Activated effector memory CD4-positive, alpha-beta T cell treated with anti-CD3 and anti-CD28 coated beads, Interleukin-2, amount 50 U/mL, for 16 hours (primary cell): ENCODE measurements around the gene RIPOR3.
A peak's percentile ranks its signal among the peaks of the same experiment; 100 is the strongest.

ENCODE experiments used
- DNase-seq: peaks from one replicate; pipeline ENCODE4 v3.0.0-alpha.2; 2020

RIPOR3 gene

GRCh38 chr20:50690650-50691572 lies at the start of gene RIPOR3:
TSS of gene RIPOR3 (minus strand) at chr20:50691542. CDS start at chr20:50691128, 414 bp downstream.
- no peak for DNase-seq

DNA sequence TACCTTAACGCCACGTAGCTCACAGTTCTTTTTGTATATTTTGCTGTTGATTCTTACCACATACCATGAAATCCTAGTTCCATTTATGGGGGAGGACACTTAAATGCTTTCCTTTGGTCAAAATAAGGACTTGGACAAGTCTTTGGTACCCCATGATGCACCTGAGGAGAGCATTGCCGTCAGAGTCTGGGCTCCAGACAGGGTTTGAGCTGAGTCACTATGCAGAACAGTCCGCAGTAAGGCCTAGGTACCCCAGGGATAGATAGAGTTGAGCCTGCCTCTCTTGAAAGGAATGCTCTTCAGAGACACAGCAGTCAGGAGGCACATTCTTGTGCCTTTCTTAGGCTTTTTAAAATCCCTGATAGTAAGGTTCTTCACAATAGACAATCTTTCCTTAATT lies 46.0 kb upstream of the RIPOR3 start:
- DNase-seq, result no peak

GRCh38 chr20:50735813-50736212 lies 44.5 kb upstream of the RIPOR3 start:
- DNase-seq, result no peak

- DNase-seq, result no peak
Measured at GRCh38 chr20:50734730-50735679, 43.7 kb upstream of the RIPOR3 start.

DNA sequence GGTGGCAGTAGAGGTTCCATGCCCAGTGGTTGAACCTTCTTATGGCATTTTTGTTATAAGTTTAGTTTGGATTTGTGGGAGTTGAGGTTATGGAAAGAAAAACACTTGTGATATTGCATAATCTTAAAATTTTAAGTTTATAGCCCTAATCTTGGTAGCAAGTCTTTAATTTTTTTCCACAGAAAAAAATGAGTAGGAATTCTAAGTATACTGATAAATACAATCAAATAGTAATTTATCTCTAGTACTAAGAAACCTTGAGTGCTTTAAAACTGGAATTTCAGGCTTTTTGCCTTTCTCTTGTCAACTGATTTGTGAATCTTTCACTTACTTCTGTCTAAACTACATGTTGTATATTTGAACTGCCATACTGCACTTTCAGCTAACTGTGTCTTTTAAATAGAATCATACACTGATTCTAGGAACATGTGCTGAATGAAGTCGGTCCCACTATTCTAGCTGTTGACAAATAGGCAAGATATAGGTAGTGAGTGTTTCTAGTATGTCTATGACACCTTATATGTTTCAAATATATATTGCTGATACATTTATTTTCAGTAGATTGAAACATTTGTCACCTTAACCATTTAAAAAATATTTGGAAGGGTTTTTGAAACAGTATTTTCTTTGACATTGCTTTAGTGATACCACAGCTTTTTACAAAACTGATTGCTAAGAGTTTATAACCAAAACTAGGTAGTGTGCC lies 42.5 kb upstream of the RIPOR3 start:
- DNase-seq, result no peak

- peak; percentile 65 for DNase-seq
Measured at GRCh38 chr20:50731930-50732690, 40.8 kb upstream of the RIPOR3 start.

DNA sequence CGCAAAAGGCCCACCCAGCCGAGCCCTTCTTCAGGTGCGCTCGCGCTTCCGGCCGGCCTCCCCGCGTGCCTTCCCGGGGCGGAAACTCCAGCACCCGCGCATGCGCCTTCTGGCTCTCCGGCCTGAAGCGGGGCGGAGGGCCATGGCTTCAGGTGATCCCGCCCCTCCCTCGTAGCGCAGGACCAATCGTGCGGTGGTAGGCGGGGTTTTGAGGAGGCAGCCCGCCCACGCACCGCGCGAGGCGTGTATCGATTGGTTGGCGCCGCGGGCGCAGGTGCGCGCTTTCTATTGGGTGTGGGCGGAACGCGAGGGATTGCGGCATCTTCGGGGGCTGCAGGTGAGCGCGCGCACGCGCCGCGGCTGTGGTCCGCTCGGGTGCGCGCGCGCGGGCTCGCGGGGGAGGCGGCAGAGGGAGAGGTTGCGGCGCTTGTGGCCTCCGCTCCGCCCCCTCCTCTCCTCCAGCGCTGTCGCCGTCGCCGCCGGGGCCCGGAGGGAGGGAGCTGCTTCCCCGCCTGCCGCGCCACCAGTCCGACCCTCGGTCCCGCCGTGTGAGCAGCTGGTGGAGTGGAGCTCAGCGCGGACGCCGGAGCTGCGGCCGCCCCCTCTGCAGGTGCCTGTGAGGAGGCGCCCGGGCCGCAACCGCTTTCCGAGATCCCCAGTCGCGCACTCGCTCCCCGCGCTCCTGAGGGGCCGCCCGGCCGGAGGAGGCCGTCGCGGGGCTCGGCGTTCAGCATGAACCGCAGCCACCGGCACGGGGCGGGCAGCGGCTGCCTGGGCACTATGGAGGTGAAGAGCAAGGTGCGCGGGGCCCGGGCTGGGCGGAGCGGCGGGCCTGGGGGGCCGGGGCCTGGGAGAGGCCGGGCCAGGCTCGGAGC lies 40.0 kb upstream of the RIPOR3 start, which contains the start of gene PARD6B:
TSS of gene PARD6B (plus strand) at position 526 of the 875 bp plus-strand sequence. CDS start at position 733, 207 bp downstream.
- DNase-seq, result peak; percentile 100

DNA sequence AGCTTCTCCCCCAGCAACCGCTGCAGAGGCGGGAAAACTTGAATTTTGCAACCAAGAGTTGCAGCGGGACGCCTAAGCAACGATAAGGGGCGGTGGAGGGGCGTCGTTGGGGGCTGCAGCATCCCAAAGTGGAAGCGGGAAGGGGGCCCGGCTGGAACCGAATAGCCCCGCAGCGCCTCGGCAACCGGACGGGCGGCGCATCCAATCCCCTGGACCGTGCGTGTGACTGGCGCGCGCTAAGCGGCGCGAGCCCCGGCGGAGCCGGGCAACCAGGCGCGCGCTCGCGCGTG lies 39.4 kb upstream of the RIPOR3 start:
- no peak for DNase-seq

DNA sequence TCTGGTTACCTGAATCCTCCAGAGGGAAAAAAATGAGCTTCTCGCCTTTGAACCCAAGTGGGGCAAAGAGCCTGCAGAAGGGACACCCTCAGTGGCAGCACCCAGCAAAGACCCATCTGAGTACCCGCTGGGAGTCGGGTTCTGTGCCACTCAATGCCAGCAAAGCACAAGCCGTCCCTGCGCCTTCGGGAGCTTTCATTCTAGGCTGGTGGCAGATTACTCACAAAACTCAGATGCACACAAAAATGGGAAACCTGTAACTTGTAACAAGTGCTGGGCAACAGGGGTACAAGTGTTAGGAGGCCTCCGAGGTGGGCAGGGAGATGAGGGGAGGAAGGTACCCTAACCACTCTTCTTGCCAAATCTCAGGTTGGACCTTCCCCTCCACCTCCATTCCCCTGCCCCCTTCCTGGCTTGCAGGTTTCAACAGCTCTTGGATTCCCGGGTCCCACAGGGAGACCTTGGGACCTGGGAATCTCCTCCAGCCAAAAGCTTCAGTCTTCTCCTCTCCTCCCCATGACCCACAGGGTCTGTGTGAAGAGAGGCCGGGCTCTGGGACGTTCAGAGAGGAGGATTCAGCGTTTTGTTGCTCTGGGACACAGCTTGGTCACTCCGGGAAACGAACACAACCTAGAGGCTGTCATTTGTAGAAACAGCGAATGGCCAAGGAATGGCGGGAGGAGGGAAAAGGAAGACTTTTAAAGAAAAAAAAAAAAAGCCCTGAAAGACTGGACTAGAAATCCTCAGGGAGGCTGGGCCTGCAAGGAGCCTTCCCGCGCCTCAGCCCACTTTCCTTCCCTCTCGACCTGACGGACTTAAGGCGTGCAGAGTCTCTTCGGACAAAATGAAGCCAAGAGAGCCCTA lies 38.8 kb upstream of the RIPOR3 start:
- peak; percentile 61 for DNase-seq

GRCh38 chr20:50728981-50729874 lies 37.9 kb upstream of the RIPOR3 start:
- no peak for DNase-seq

DNA sequence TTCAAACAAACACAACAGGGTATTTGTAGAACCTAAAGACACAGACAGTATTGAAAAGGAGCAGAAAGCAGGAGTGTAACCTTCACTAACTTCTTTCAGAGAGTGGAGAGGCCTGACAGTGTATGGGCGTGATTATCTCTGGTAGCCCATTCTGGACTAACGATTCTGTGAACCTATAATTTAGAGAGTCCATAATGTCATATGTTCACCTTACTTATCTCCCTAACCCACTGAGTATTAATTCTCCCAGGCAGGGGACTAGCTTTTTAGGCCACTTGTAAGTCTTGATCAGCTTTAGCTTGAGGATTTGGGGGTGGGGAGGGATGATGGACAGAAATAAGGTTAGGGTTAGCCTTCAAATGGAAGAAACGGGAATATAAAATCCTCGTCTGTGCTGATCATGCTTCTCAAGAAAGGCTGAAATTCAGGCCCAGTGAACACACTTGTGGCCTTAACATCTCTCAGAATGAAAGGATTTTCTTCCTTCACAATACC lies 37.2 kb upstream of the RIPOR3 start:
- no peak for DNase-seq

GRCh38 chr20:50727792-50728485 lies 36.6 kb upstream of the RIPOR3 start:
- no peak for DNase-seq

DNA sequence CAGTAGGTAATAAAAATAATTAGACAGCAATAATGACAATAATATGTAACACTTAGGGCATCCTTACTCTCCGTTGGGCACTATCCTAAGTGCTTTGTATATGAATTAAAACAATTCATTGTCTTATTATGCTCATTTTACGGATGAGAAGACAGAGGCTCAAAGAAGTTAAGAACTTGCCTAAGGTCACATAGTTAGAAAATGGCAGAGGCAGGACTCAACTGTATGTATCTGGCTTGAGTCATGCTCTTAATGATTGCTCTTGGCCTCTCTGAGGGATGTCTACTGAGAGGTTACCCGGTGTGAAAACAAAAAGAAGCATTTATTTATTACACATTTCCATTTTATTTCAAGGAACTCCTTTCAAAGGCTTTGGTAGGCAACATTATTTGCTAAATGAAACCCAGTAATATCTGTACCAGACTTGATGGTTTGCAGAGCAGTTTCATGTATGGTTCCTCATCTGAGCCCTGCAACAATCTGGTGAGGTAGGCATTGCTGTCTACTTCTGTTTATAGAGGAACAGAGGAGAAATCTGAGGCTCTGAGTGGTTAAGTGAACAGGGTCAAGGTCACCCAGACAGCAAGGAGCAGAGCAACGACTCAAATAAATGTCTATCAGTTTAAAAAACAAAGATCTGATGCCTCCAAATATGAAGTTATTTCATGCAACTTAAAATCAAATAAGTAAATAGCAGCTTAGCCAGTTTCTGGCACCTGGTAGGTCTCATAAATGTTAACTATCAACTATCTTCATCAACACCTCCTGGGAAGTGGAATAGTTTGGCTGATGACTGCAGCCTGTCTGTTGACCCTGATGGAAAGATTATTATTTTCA lies 35.8 kb upstream of the RIPOR3 start:
- no peak for DNase-seq

DNA sequence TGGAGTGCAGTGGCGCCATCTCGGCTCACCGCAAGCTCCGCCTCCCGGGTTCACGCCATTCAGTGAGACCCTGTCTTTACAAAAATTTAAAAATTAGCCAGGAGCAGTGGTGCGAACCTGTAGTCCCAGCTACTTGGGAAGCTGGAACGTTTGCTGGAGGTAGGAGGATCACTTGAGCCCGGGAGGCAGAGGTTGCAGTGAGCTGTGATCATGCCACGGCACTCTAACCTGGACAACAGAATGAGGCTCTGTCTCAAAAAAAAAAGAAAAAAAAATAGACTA lies 34.3 kb upstream of the RIPOR3 start:
- no peak for DNase-seq

DNA sequence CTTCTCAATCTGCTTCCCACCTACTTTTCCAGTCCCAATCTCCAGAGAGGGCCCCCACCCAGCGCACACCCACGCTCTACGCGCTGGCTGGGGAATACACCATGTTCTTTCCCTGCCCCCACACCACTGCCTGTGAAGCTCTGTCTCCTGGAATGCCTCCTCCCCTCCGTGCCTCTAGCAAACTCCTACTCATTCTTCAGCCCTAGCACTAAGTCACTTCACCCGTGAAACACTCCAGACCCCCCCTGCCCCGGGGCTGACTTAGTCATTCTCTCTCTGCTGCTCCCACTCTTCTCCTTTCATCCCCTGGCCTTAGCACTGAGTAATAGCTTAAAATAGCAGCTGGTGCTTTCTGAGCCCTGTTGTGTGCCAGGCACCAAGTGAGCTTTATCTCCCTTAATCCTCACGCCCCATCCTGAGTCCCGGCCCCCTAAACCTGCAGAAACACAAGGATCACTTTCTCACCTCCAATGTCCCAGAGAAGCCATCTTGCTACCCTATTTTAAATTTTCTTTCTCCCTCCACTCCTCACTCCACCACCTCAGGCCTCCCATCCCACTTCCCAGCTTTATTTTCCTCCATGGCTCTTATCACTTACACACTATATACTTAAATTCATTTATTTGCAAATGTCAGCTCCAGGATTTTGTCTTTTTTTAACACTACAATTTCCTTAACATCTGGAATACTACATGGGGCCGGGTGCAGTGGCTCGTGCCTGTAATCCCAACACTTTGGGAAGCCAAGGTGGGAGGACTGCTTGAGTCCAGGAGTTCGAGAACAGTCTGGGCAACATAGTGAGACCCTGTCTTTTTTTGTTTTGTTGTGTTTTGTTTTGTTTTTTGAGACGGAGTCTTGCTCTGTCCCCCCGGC lies 33.7 kb upstream of the RIPOR3 start:
- peak; percentile 90 for DNase-seq

- no peak for DNase-seq
Measured at GRCh38 chr20:50724112-50724725, 32.9 kb upstream of the RIPOR3 start.
